ENCODE results near the gene TMEM132D. TPM values are rescaled to one million over a fixed set of nuclear protein-coding genes. Genes with fewer than 3 reads are reported as not detected.
"Not testable (repeated sequence)": the region's sequence is repeated elsewhere in the genome, so short reads cannot be mapped to it uniquely, and the experiment has no call there.

The TMEM132D gene
- total RNA-seq, 1 donor from 2014 or later: not detected

DNA sequence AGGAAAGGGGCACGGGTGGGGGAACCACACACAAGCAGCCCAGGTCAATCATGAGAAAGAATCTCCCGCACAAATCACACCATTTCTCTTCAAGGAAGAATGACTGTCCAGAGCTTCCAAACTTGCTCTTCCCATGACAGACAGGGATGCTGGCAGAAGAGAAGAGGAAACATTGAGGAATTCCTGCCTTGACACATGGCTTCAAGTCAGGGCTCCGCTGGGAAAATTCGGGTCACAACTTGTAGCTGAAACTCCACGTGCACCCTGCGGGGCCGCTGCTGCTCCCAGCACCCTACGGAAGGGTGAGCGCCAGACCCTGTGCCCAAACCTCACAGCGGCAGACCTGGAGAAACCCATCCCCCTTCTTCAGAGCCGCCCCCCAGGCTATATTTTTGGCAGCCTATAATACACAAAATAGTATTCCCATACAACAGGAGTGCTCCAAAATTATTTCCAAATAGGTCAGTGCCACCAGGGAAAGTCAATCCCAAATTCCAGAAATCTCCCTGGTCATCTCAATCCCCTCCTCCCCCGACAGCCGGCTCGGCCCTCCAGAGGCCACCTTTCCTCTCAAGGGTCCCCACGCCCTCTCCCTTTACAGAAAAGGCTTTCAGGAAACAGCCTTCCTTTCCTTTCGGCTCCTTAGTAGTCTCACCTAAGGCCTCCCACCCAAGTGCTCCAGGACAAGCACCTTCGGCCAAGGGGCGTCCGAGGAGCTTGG, 1.3 kb downstream of the TMEM132D start:
- Histone ChIP-seq H3K4me3 (ENCODE audit: insufficient read depth, low read depth, low read length) (peak overlapping the region; percentile 67), H3K9ac (ENCODE audit: low read length) (peak overlapping the region; percentile 81), H3K4me1 (ENCODE audit: insufficient read depth, low read length) (peaks cover 15% of the 10 kb centered on the region), H3K36me3 (ENCODE audit: insufficient read depth, low read length) (no peaks in the 10 kb centered on the region), H4K20me1 (ENCODE audit: insufficient read depth, low read length) (peaks cover 4% of the 10 kb centered on the region), H3K27ac (ENCODE audit: low read depth, low read length) (no peak overlapping the region), H3K27me3 (ENCODE audit: insufficient read depth, low read length) (peaks cover 18% of the 10 kb centered on the region), H3K79me2 (ENCODE audit: insufficient read depth, low read length) (peaks cover 40% of the 10 kb centered on the region), H2AFZ (ENCODE audit: low read depth, low read length) (peak overlapping the region; percentile 81), H3K4me2 (ENCODE audit: low read length) (peak overlapping the region; percentile 92), H3K9me3 (ENCODE audit: insufficient read depth, low read depth, low read length) (no peaks in the 10 kb centered on the region)
- Mint-ChIP-seq H3K27me3 (ENCODE audit: low read depth, unreplicated experiment) (no peaks in the 10 kb centered on the region), H3K4me1 (ENCODE audit: low read depth, unreplicated experiment) (no peaks in the 10 kb centered on the region), H3K27ac (ENCODE audit: unreplicated experiment) (no peak overlapping the region), H3K4me3 (ENCODE audit: unreplicated experiment) (no peak overlapping the region), H3K9me3 (ENCODE audit: unreplicated experiment) (peaks cover 7% of the 10 kb centered on the region), H3K36me3 (ENCODE audit: low read depth, unreplicated experiment) (no peaks in the 10 kb centered on the region)
- no peak for TF ChIP-seq CTCF (IDR thresholded peaks at IDR 0.05; ENCODE audit: insufficient read depth, low read depth, low read length)
- TF ChIP-seq EZH2 (IDR thresholded peaks at IDR 0.05; ENCODE audit: insufficient read depth, low read length): no peak
- FAIRE-seq: no peak
- peak; percentile 6 for DNase-seq (ENCODE audit: low read depth)

GRCh38 chr12:129901254-129901653, 2.6 kb downstream of the TMEM132D start:
- peak overlapping the region; percentile 92 for H3K4me2 ChIP-seq (ENCODE audit: low read length)
- peaks cover 16% of the 10 kb centered on the region for H3K27me3 ChIP-seq (ENCODE audit: insufficient read depth, low read length)
- peaks cover 40% of the 10 kb centered on the region for H3K79me2 ChIP-seq (ENCODE audit: insufficient read depth, low read length)
- Mint-ChIP-seq H3K9me3 (ENCODE audit: unreplicated experiment) (peaks cover 6% of the 10 kb centered on the region), H3K27me3 (ENCODE audit: low read depth, unreplicated experiment) (no peaks in the 10 kb centered on the region), H3K4me3 (ENCODE audit: unreplicated experiment) (no peak overlapping the region), H3K4me1 (ENCODE audit: low read depth, unreplicated experiment) (no peaks in the 10 kb centered on the region), H3K27ac (ENCODE audit: unreplicated experiment) (no peak overlapping the region), H3K36me3 (ENCODE audit: low read depth, unreplicated experiment) (no peaks in the 10 kb centered on the region)
- peak overlapping the region; percentile 81 for H3K9ac ChIP-seq (ENCODE audit: low read length)
- H2AFZ ChIP-seq (ENCODE audit: low read depth, low read length): no peak overlapping the region
- no peak overlapping the region for H3K4me3 ChIP-seq (ENCODE audit: insufficient read depth, low read depth, low read length)
- H4K20me1 ChIP-seq (ENCODE audit: insufficient read depth, low read length): peaks cover 4% of the 10 kb centered on the region
- H3K4me1 ChIP-seq (ENCODE audit: insufficient read depth, low read length): peaks cover 15% of the 10 kb centered on the region
- H3K9me3 ChIP-seq (ENCODE audit: insufficient read depth, low read depth, low read length): no peaks in the 10 kb centered on the region
- no peaks in the 10 kb centered on the region for H3K36me3 ChIP-seq (ENCODE audit: insufficient read depth, low read length)
- TF ChIP-seq CTCF (IDR thresholded peaks at IDR 0.05; ENCODE audit: insufficient read depth, low read depth, low read length) (no peak), EZH2 (IDR thresholded peaks at IDR 0.05; ENCODE audit: insufficient read depth, low read length) (no peak)
- peak overlapping the region; percentile 35 for H3K27ac ChIP-seq (ENCODE audit: low read depth, low read length)
- FAIRE-seq (no peak), DNase-seq (ENCODE audit: low read depth) (peak; percentile 79)

DNA sequence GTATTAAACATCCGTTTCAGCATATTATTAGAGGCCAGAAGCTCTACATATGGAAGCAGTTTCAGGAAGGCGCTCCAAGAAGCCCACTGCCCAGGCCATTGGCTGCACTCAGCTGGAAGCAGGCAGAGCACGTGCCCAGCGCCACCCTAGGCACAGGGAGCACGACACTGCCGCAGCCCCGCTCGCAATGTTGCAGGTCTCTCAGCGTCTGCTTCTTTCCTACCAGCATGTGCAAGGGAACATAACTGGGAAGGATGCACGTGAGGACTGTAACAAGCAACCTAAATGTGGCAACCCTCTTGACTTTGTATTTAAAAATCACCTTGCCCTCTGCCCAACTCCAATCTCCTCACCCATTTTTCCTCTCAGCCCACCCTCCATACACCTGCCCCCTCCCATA, 3.5 kb downstream of the TMEM132D start:
- DNase-seq (ENCODE audit: low read depth): no peak
- no peak overlapping the region for H3K27ac ChIP-seq (ENCODE audit: low read depth, low read length)
- no peak overlapping the region for H3K4me2 ChIP-seq (ENCODE audit: low read length)
- Mint-ChIP-seq H3K36me3 (ENCODE audit: low read depth, unreplicated experiment) (no peaks in the 10 kb centered on the region), H3K27ac (ENCODE audit: unreplicated experiment) (no peak overlapping the region), H3K4me3 (ENCODE audit: unreplicated experiment) (no peak overlapping the region), H3K4me1 (ENCODE audit: low read depth, unreplicated experiment) (no peaks in the 10 kb centered on the region), H3K27me3 (ENCODE audit: low read depth, unreplicated experiment) (no peaks in the 10 kb centered on the region), H3K9me3 (ENCODE audit: unreplicated experiment) (peaks cover 6% of the 10 kb centered on the region)
- TF ChIP-seq CTCF (IDR thresholded peaks at IDR 0.05; ENCODE audit: insufficient read depth, low read depth, low read length): no peak
- TF ChIP-seq EZH2 (IDR thresholded peaks at IDR 0.05; ENCODE audit: insufficient read depth, low read length): no peak
- no peak for FAIRE-seq
- H4K20me1 ChIP-seq (ENCODE audit: insufficient read depth, low read length): peaks cover 4% of the 10 kb centered on the region
- H3K79me2 ChIP-seq (ENCODE audit: insufficient read depth, low read length): peaks cover 40% of the 10 kb centered on the region
- H3K27me3 ChIP-seq (ENCODE audit: insufficient read depth, low read length): peaks cover 11% of the 10 kb centered on the region
- no peak overlapping the region for H3K4me3 ChIP-seq (ENCODE audit: insufficient read depth, low read depth, low read length)
- H3K36me3 ChIP-seq (ENCODE audit: insufficient read depth, low read length): no peaks in the 10 kb centered on the region
- H3K4me1 ChIP-seq (ENCODE audit: insufficient read depth, low read length): peaks cover 15% of the 10 kb centered on the region
- H2AFZ ChIP-seq (ENCODE audit: low read depth, low read length): no peak overlapping the region
- no peaks in the 10 kb centered on the region for H3K9me3 ChIP-seq (ENCODE audit: insufficient read depth, low read depth, low read length)
- no peak overlapping the region for H3K9ac ChIP-seq (ENCODE audit: low read length)

DNA sequence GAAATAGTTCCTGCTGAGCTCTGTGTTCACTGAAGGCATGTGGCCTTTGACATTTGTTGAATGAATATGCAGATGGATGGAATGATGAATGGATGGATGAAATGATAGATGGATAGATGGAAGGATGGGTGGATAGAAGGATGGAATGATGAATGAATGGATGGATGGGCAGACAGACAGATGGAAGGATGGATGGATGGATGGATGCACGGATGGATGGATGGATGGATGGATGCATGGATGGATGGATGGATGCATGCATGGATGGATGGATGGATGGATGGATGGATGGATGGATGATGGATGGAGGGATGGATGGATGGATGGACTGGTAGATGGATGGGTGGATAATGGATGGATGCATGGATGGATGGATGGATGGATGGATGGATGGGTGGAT, 4.8 kb downstream of the TMEM132D start:
- not testable (repeated sequence) for H3K27me3 Mint-ChIP-seq (ENCODE audit: low read depth, unreplicated experiment); H4K20me1 ChIP-seq (ENCODE audit: insufficient read depth, low read length); H3K4me1 Mint-ChIP-seq (ENCODE audit: low read depth, unreplicated experiment); H3K9me3 Mint-ChIP-seq (ENCODE audit: unreplicated experiment); H3K4me3 Mint-ChIP-seq (ENCODE audit: unreplicated experiment); H3K4me2 ChIP-seq (ENCODE audit: low read length); H3K36me3 ChIP-seq (ENCODE audit: insufficient read depth, low read length); H3K36me3 Mint-ChIP-seq (ENCODE audit: low read depth, unreplicated experiment); H3K9me3 ChIP-seq (ENCODE audit: insufficient read depth, low read depth, low read length); DNase-seq (ENCODE audit: low read depth); H3K27ac ChIP-seq (ENCODE audit: low read depth, low read length); H3K4me3 ChIP-seq (ENCODE audit: insufficient read depth, low read depth, low read length); H3K9ac ChIP-seq (ENCODE audit: low read length); H2AFZ ChIP-seq (ENCODE audit: low read depth, low read length); FAIRE-seq; H3K27me3 ChIP-seq (ENCODE audit: insufficient read depth, low read length); H3K27ac Mint-ChIP-seq (ENCODE audit: unreplicated experiment)
- peaks cover 15% of the 10 kb centered on the region for H3K4me1 ChIP-seq (ENCODE audit: insufficient read depth, low read length)
- H3K79me2 ChIP-seq (ENCODE audit: insufficient read depth, low read length): peaks cover 40% of the 10 kb centered on the region

Data from astrocyte (in vitro differentiated cells and primary cell).